ENCODE measurements around the gene CFI. TPM values are rescaled to one million over a fixed set of nuclear protein-coding genes. Genes with fewer than 3 reads are reported as not detected.

Gene CFI
- total RNA-seq, 2 donors from 2014 or later: 4.9 to 28.0 TPM

DNA sequence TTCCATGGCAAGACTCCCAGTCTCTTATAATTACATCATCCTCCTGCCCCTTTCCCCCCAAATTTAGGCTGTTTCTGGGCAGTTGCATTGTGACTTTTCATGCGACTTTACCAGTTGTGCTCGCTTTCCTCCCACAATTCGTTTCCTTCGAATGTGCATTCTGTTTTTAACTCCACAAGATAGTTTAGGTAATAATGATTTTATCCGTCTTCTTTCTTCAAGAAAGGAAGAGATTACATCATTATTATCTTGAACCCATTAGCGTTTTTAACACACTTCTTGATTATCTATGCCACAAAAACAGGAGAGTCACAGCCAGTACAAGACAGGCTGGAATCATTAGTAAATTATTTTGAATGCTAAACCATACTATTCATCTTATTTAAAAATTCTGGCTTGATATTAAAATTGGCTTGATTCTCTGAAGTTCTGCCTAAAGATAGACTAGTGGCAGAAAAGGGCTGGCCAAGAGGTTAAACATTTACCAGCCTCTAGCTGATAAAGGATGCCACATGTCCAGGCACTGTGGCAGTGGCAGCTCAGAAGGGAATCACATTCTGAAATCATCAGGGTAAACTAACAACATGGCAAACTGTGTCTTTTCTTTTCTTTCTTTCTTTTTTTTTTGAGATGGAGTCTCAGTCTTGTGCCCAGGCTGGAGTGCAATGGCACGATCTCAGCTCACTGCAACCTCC is 52.3 kb downstream of the CFI start:
- DNase-seq (ENCODE audit: low spot score): no peak
- H3K9me3 ChIP-seq: no peaks in the 10 kb centered on the region
- H3K4me3 ChIP-seq: no peak overlapping the region
- intact Hi-C loops (cut with DNase I): no loop called here
- no peak overlapping the region for H3K27ac ChIP-seq
- no peaks in the 10 kb centered on the region for H3K27me3 ChIP-seq (replicated peaks; ENCODE audit: insufficient read depth)
- WGBS: 71% methylated on average over 7 of the region's 7 CpGs
- no peaks in the 10 kb centered on the region for H3K36me3 ChIP-seq
- no peaks in the 10 kb centered on the region for H3K4me1 ChIP-seq (replicated peaks)
- TF ChIP-seq POLR2A (IDR thresholded peaks at IDR 0.05) (no peak), POLR2AphosphoS5 (IDR thresholded peaks at IDR 0.05) (no peak)
- TF ChIP-seq, protein P1, sequence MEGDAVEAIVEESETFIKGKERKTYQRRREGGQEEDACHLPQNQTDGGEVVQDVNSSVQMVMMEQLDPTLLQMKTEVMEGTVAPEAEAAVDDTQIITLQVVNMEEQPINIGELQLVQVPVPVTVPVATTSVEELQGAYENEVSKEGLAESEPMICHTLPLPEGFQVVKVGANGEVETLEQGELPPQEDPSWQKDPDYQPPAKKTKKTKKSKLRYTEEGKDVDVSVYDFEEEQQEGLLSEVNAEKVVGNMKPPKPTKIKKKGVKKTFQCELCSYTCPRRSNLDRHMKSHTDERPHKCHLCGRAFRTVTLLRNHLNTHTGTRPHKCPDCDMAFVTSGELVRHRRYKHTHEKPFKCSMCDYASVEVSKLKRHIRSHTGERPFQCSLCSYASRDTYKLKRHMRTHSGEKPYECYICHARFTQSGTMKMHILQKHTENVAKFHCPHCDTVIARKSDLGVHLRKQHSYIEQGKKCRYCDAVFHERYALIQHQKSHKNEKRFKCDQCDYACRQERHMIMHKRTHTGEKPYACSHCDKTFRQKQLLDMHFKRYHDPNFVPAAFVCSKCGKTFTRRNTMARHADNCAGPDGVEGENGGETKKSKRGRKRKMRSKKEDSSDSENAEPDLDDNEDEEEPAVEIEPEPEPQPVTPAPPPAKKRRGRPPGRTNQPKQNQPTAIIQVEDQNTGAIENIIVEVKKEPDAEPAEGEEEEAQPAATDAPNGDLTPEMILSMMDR (IDR thresholded peaks at IDR 0.05): no peak

DNA sequence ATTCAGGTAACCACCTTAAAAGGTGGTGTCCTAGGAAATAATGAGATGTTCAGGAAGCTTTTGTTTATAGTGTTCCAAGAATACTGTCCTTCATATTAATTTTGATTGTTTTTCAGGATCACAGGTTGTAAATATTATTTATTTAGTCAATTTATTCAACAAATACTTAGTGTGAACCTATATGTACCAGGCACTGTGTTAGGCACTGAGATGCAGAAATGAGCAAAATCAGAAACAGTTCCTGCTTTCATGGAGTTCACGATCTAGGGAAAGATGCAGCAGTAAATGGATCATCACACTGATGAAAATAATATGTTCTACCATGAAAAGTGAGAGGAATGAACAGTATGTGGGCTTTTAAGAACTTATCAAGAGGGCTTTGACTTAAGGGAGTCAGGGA is 53.7 kb downstream of the CFI start:
- Histone ChIP-seq H3K9me3 (no peaks in the 10 kb centered on the region), H3K4me1 (replicated peaks) (no peaks in the 10 kb centered on the region), H3K4me3 (no peak overlapping the region), H3K27me3 (replicated peaks; ENCODE audit: insufficient read depth) (no peaks in the 10 kb centered on the region), H3K36me3 (no peaks in the 10 kb centered on the region), H3K27ac (no peak overlapping the region)
- intact Hi-C loops (cut with DNase I): no loop called here
- 100% methylated on average over 1 of the region's 1 CpG for WGBS
- DNase-seq (ENCODE audit: low spot score): no peak
- TF ChIP-seq, protein P1 (IDR thresholded peaks at IDR 0.05): no peak
- no peak for TF ChIP-seq POLR2A (IDR thresholded peaks at IDR 0.05)

DNA sequence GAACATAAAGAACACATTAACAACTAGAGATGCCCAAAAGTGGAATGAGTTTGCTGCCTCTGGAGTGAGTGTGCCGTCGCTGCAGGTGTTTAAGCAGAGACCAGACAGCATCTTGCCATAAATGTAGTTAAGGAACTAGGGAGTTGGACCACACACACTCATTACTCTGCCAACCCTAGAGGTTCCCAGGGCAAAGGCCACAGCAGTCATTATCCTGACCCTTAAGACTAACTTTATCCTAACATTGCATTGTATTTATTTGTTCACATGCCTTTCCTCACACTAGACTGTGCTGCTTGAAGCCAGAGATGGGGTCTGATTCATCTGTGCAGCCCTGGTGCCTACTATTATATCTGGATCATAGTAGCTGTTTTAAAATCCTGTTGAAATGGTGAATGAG is 55.1 kb downstream of the CFI start:
- DNase-seq (ENCODE audit: low spot score): no peak
- H3K9me3 ChIP-seq: no peaks in the 10 kb centered on the region
- H3K36me3 ChIP-seq: no peaks in the 10 kb centered on the region
- H3K27me3 ChIP-seq (replicated peaks; ENCODE audit: insufficient read depth): no peaks in the 10 kb centered on the region
- intact Hi-C loops (cut with DNase I): no loop called here
- no peak overlapping the region for H3K27ac ChIP-seq
- TF ChIP-seq POLR2A (IDR thresholded peaks at IDR 0.05): no peak
- TF ChIP-seq, protein P1 (IDR thresholded peaks at IDR 0.05): no peak
- no peak for TF ChIP-seq POLR2AphosphoS5 (IDR thresholded peaks at IDR 0.05)
- H3K4me3 ChIP-seq: no peak overlapping the region
- H3K4me1 ChIP-seq (replicated peaks): no peaks in the 10 kb centered on the region
- 91% methylated on average over 2 of the region's 2 CpGs for WGBS

DNA sequence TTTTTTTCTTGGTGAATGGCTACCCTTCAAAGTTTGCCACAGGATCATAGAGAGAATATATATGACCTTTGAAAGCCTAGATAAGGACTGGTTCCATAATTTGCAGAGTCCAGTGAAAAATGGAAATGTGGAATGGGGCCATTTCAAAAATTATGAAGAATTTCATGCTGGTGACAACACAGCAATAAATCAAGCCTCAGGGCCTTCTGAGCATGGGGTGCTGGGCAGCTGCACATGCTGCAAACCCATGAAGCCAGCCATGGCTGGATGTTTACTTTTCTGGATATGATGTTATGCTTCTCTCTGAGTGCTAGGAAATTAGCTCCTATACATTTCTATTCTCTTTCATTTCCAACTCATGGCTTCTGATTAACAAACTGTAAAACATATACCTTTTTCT is 56.0 kb downstream of the CFI start:
- intact Hi-C loops (cut with DNase I): no loop called here
- Histone ChIP-seq H3K27me3 (replicated peaks; ENCODE audit: insufficient read depth) (no peaks in the 10 kb centered on the region), H3K36me3 (no peaks in the 10 kb centered on the region), H3K4me3 (no peak overlapping the region), H3K27ac (no peak overlapping the region), H3K9me3 (no peaks in the 10 kb centered on the region), H3K4me1 (replicated peaks) (no peaks in the 10 kb centered on the region)
- TF ChIP-seq, protein P1 (IDR thresholded peaks at IDR 0.05): no peak
- no peak for DNase-seq (ENCODE audit: low spot score)

DNA sequence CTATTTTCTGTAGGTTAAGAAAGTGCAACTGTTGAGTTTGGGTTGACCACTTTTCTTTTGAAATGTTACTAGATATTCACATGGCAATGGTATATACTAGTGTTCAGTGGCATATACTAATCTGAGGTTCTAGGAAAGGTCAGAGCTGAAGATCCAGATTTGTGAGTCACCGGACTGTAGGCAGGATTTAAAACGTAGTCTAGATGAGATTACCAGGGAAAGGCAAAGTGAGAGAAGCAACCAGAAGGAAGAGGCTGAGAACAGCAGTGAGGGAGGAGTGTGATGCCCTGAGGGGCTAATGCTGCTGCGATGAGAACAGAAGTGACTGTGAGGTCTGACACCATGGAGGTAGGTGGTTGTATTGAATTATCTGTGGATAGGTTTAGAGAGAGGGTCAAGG is 62.3 kb downstream of the CFI start:
- H3K27ac ChIP-seq: no peak overlapping the region
- H3K36me3 ChIP-seq: no peaks in the 10 kb centered on the region
- WGBS: 82% methylated on average over 3 of the region's 3 CpGs
- H3K4me3 ChIP-seq: no peak overlapping the region
- no peaks in the 10 kb centered on the region for H3K27me3 ChIP-seq (replicated peaks; ENCODE audit: insufficient read depth)
- DNase-seq (ENCODE audit: low spot score): no peak
- no peaks in the 10 kb centered on the region for H3K4me1 ChIP-seq (replicated peaks)
- TF ChIP-seq POLR2A (IDR thresholded peaks at IDR 0.05) (no peak), POLR2AphosphoS5 (IDR thresholded peaks at IDR 0.05) (no peak)
- TF ChIP-seq, protein P1 (IDR thresholded peaks at IDR 0.05): no peak
- H3K9me3 ChIP-seq: no peaks in the 10 kb centered on the region
- intact Hi-C loops (cut with DNase I): no loop called here
